Ascending aorta (tissue), 2 donors: ENCODE data around the gene MPP7. TPM values are rescaled to one million over a fixed set of nuclear protein-coding genes. Genes with fewer than 3 reads are reported as not detected.
"Not testable (repeated sequence)": the region's sequence is repeated elsewhere in the genome, so short reads cannot be mapped to it uniquely, and the experiment has no call there.

Experiments
- DNase-seq, 2 donors: peaks; one replicate each; pipeline ENCODE4 v3.0.0-alpha.2; 2019; ENCODE audit warnings: low spot score in 2 of 2
- H3K27ac ChIP-seq, 2 donors: fragments of 200-600 bp; sonication (generic); one replicate each; pipeline ENCODE4 v1.5.1; 2016 to 2017; ENCODE audit warnings: mild to moderate bottlenecking in 1 of 2
- H3K27me3 ChIP-seq: fragments of 200-600 bp; sonication (generic); one replicate; pipeline ENCODE4 v1.5.1; 2017
- H3K36me3 ChIP-seq, 2 donors: fragments of 200-600 bp; sonication (generic); one replicate each; pipeline ENCODE4 v1.5.1; 2016
- H3K4me1 ChIP-seq, 2 donors: fragments of 200-600 bp; sonication (generic); one replicate each; pipeline ENCODE4 v1.5.1; 2016 to 2017; ENCODE audit warnings: mild to moderate bottlenecking in 1 of 2
- H3K4me3 ChIP-seq, 2 donors: fragments of 200-600 bp; sonication (generic); one replicate each; pipeline ENCODE4 v1.5.1; 2016 to 2017; ENCODE audit warnings: mild to moderate bottlenecking in 1 of 2
- H3K9me3 ChIP-seq, 2 donors: fragments of 200-600 bp; sonication (generic); one replicate each; pipeline ENCODE4 v1.5.1; 2016
- intact Hi-C: fragments of 100-400 bp; cut with DNase I; formaldehyde crosslinking; loops from one replicate; pipeline ENCODE4 v1.15.1; 2023
- total RNA-seq: library from RNA; depleted of rRNA; stranded (reverse); fragments of >200 nt; gene quantifications from one replicate; pipeline ENCODE4 v1.1.0, GENCODE V29; 2016
- TF ChIP-seq, protein P1 (sequence below), 3 experiments: fragments of 200-600 bp in 2 of 3; fragments of 450-650 bp in 1 of 3; sonication (generic) in 2 of 3; IDR thresholded peaks; one replicate each; pipeline ENCODE4 v1.5.1; 2016 to 2019; ENCODE audit warnings: antibody characterized with exemption in 3 of 3, mild to moderate bottlenecking in 1 of 3, moderate library complexity in 1 of 3

Gene MPP7
- 43.9 TPM for total RNA-seq

DNA sequence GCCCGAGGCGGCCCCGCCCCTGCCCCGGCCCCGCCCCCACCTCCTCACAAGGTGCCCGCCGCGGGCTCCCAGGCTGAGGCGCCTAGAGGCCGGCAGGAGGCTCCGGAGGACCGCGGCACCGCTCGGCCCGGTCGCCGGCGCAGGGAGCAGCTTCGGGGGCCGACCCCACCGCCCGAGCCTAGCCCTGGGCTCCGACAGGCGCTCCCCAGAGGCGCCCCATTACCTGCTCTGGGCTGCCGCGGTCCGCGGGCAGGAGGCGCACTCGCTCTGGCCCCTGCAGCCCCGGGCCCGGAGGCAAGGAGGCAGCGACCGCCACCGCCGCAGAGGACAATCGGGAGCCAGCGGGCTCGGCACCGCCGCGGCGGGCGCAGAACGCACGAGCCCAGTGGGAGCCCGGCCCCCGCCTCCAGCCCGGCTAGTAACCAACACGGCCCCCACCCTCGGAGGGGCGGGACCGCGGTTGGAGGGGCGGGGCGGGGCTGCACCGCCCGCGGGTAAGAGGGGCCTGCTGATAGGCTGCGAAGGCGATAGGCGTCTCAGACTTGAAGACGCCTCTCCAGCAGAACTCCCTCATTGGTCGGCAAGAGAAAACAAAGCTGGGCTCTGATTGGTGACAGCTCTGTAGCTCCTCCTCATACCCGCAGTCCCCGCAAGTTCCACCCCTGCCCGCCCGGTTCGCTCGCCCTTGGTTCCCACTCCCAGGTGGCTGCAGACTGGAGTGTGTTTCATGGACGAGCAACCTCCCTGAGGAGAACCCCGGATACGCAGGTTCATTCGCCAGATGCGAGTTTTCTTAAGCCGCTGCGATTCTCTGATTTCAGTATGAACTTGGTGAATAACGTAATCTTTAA, at the start of gene MPP7:
Gene MPP7 (minus strand): TSS at position 427 of the 851 bp plus-strand sequence. CDS start 64,460 bp downstream, outside the sequence.
- Histone ChIP-seq H3K4me3 (peak within 1 kb of the TSS; percentile 81 to 90), H3K36me3 (no peaks in the 10 kb centered on the region), H3K27me3 (no peaks in the 10 kb centered on the region), H3K27ac (peak within 1 kb of the TSS; percentile 94 to 96), H3K4me1 (peaks cover 0 to 8% of the 10 kb centered on the region in 2 donors), H3K9me3 (no peaks in the 10 kb centered on the region)
- TF ChIP-seq, protein P1, sequence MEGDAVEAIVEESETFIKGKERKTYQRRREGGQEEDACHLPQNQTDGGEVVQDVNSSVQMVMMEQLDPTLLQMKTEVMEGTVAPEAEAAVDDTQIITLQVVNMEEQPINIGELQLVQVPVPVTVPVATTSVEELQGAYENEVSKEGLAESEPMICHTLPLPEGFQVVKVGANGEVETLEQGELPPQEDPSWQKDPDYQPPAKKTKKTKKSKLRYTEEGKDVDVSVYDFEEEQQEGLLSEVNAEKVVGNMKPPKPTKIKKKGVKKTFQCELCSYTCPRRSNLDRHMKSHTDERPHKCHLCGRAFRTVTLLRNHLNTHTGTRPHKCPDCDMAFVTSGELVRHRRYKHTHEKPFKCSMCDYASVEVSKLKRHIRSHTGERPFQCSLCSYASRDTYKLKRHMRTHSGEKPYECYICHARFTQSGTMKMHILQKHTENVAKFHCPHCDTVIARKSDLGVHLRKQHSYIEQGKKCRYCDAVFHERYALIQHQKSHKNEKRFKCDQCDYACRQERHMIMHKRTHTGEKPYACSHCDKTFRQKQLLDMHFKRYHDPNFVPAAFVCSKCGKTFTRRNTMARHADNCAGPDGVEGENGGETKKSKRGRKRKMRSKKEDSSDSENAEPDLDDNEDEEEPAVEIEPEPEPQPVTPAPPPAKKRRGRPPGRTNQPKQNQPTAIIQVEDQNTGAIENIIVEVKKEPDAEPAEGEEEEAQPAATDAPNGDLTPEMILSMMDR (IDR thresholded peaks at IDR 0.05) = peak in 2 of 3 experiments; percentile 46 to 55
- peak; percentile 93 to 99 for DNase-seq
- intact Hi-C loops = loop anchor here (1.0 to 10.0 kb wide), 7 partner anchors 22 to 798 kb away; partner anchors contain the start of genes MKX, RAB18 and WAC

DNA sequence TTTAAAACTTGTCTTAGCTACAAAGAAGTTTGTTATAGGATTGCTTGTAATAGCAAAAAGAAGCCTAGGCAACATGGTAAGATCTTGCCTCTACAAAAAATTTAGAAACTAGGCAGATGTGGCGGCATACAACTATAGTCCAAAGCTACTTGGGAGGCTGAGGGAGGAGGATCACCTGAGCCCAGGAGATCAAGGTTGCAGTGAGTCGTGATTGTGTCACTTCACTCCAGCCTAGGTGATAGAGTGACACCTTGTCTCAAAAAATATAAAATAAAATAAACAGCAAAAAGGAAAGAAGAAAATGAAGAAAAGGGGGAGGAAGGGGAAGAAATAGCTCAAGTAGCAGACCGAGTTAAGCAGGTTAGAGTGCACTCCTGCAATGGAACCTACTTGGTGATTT, 47.0 kb upstream of the MPP7 start:
- Histone ChIP-seq H3K9me3 (peaks cover 0 to 5% of the 10 kb centered on the region in 2 donors), H3K27ac (no peak overlapping the region), H3K4me3 (no peak overlapping the region), H3K36me3 (no peaks in the 10 kb centered on the region), H3K4me1 (no peaks in the 10 kb centered on the region), H3K27me3 (no peaks in the 10 kb centered on the region)
- intact Hi-C loops = no loop called here
- TF ChIP-seq, protein P1 (IDR thresholded peaks at IDR 0.05) = no peak
- no peak for DNase-seq

DNA sequence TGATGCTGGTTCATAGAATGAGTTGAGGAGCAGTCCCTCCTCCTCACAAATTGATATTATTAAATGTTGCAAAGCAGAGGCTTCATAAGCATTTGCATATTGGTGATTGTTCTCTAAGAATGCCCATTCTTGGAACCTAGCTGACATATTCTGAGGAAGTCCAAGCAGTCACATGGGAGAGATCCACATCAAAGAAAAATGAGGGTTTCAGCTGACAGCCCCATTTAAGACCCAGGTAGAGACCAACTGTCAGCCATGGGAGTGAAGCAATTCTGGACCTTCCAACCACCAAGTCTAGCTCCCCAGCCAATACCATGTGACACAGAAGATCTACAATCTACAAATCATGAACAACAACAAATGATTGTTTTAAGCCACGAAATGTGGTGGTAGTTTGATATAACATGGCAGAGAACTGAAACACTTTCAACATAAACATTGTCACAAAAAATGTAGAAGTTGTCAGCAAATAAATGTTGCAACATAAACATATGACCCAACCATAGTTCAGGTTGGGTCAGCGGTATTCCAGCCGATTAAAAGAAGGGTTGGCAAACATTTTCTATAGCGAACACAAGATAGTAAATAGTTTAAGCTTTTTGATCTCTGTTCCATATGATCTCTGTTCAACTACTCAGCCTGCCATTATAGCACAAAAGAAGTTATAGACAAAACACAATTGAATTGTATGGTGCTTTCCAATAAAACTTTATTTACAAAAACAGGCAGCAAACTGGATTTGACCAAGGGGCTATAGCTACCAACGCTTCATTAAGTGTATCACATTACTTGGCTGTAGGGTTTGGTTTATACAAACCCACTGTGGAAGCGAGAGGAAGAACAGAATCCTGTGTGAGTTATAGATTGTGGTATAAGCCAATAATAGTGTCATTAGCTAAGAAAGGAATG, 41.4 kb upstream of the MPP7 start:
- Histone ChIP-seq H3K4me1 (no peaks in the 10 kb centered on the region), H3K9me3 (peaks cover 0 to 5% of the 10 kb centered on the region in 2 donors), H3K4me3 (no peak overlapping the region), H3K27ac (no peak overlapping the region), H3K36me3 (no peaks in the 10 kb centered on the region), H3K27me3 (no peaks in the 10 kb centered on the region)
- intact Hi-C loops = no loop called here
- no peak for DNase-seq
- TF ChIP-seq, protein P1 (IDR thresholded peaks at IDR 0.05) = no peak

DNA sequence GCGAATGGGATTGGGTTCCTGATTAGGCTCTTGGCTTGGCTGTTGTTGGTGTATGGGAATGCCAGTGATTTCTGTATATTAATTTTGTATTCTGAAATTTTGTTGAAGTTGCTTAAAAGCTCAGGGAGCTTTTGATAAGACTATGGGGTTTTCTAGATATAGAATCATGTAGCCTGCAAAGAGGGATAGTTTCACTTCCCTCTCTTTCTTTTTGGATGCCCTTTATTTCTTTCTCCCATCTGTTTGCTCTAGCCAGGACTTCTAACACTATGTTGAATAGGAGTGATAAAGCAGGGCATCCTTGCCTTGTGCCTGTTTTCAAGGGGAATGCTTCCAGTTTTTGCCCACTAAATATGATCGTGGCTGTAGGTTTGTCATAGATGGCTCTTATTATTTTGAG, 40.4 kb upstream of the MPP7 start:
- H3K4me1 ChIP-seq = no peaks in the 10 kb centered on the region
- intact Hi-C loops = no loop called here
- no peaks in the 10 kb centered on the region for H3K36me3 ChIP-seq
- peaks cover 0 to 5% of the 10 kb centered on the region in 2 donors for H3K9me3 ChIP-seq
- H3K27ac ChIP-seq = no peak overlapping the region
- TF ChIP-seq, protein P1 (IDR thresholded peaks at IDR 0.05) = no peak
- no peak for DNase-seq
- H3K27me3 ChIP-seq = no peaks in the 10 kb centered on the region
- H3K4me3 ChIP-seq = no peak overlapping the region

DNA sequence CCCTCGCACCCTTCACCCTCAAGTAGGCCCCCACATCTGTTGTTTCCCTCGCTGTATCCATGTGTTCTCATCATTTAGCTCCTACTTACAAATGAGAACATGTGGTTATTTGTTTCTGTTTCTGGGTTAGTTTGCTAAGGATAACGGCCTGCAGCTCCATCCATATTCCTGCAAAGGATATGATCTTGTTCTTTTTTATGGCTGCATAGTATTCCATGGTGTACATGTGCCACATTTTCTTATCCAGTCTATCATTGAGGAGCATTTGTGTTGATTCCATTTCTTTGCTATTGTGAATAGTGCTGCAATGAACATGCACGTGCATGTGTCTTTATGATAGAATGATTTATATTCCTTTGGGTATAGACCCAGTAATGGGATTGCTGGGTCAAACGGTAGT, 38.8 kb upstream of the MPP7 start:
- H3K4me1 ChIP-seq, H3K4me3 ChIP-seq, H3K27me3 ChIP-seq, intact Hi-C loops, DNase-seq, H3K27ac ChIP-seq, H3K9me3 ChIP-seq, H3K36me3 ChIP-seq: not testable (repeated sequence)
